CD4-positive, alpha-beta T cell treated with Interleukin-15 for 4 hours (primary cell): ENCODE results near the gene TFRC.
"Not testable (repeated sequence)": the region's sequence is repeated elsewhere in the genome, so short reads cannot be mapped to it uniquely, and the experiment has no call there.

ENCODE experiments used
- DNase-seq: peaks from one replicate; pipeline ENCODE4 v3.0.0-alpha.2; 2020; ENCODE audit warnings: low spot score

TFRC gene

GRCh38 chr3:196081834-196082618, at the start of gene TFRC:
TSS of gene TFRC (minus strand) at chr3:196082090. CDS start at chr3:196077099, 4,991 bp downstream.
- DNase-seq: peak; percentile 93

- DNase-seq: no peak
Measured at GRCh38 chr3:196128172-196128843, 46.4 kb upstream of the TFRC start.

GRCh38 chr3:196127308-196128040, 45.6 kb upstream of the TFRC start:
- peak; percentile 26 for DNase-seq

- DNase-seq: no peak
Measured at GRCh38 chr3:196124608-196125007, 42.7 kb upstream of the TFRC start.

- DNase-seq: no peak
Measured at GRCh38 chr3:196122688-196123046, 40.8 kb upstream of the TFRC start.

- DNase-seq: no peak
Measured at GRCh38 chr3:196122021-196122687, 40.3 kb upstream of the TFRC start.

GRCh38 chr3:196121066-196121465, 39.2 kb upstream of the TFRC start:
- no peak for DNase-seq

GRCh38 chr3:196120291-196120951, 38.5 kb upstream of the TFRC start:
- DNase-seq: peak; percentile 17

GRCh38 chr3:196117809-196118208, 35.9 kb upstream of the TFRC start:
- no peak for DNase-seq

GRCh38 chr3:196115678-196116083, 33.8 kb upstream of the TFRC start:
- DNase-seq: peak; percentile 25

GRCh38 chr3:196111939-196112386, 30.1 kb upstream of the TFRC start:
- DNase-seq: peak; percentile 65

GRCh38 chr3:196108075-196108743, 26.3 kb upstream of the TFRC start:
- no peak for DNase-seq

GRCh38 chr3:196104707-196105106, 22.8 kb upstream of the TFRC start:
- not testable (repeated sequence) for DNase-seq

- not testable (repeated sequence) for DNase-seq
Measured at GRCh38 chr3:196098365-196098980, 16.6 kb upstream of the TFRC start.

GRCh38 chr3:196097373-196098154, 15.7 kb upstream of the TFRC start:
- no peak for DNase-seq

- DNase-seq: no peak
Measured at GRCh38 chr3:196096382-196096953, 14.6 kb upstream of the TFRC start.

- no peak for DNase-seq
Measured at GRCh38 chr3:196093317-196094111, 11.6 kb upstream of the TFRC start.

GRCh38 chr3:196087906-196088305, 6.0 kb upstream of the TFRC start:
- DNase-seq: no peak

- DNase-seq: no peak
Measured at GRCh38 chr3:196082619-196082971, 705 bp upstream of the TFRC start.
